SU-DHL-6 (cell line): ENCODE data around the gene RNF225.

Experiments
- H2AFZ ChIP-seq: fragments of 200-600 bp; sonication (generic); 2 replicates; pipeline ENCODE4 v1.6.1; 2014; ENCODE audit warnings: low read depth, mild to moderate bottlenecking, moderate library complexity, mixed read lengths, antibody characterized with exemption, low read length; ENCODE audit not compliant: severe bottlenecking
- H3F3A ChIP-seq: fragments of 200-600 bp; shearing (Covaris generic); 2 replicates; pipeline ENCODE4 v1.6.0; 2016; ENCODE audit warnings: antibody characterized with exemption, mild to moderate bottlenecking; ENCODE audit not compliant: insufficient read depth
- H3K27ac ChIP-seq: fragments of 200-600 bp; sonication (generic); 2 replicates; pipeline ENCODE4 v1.5.1; 2016; ENCODE audit warnings: low read depth, mild to moderate bottlenecking, low read length, moderate library complexity, mixed read lengths
- H3K27me3 ChIP-seq: fragments of 200-600 bp; sonication (generic), shearing (Covaris generic); 2 replicates; pipeline ENCODE4 v1.6.0; 2014; ENCODE audit warnings: mild to moderate bottlenecking, low read length
- H3K36me3 ChIP-seq: fragments of 200-600 bp; sonication (generic); 2 replicates; pipeline ENCODE4 v1.6.1; 2014; ENCODE audit warnings: mild to moderate bottlenecking, low read length, mixed read lengths
- H3K4me2 ChIP-seq: fragments of 300-600, 200-600 bp; shearing (Covaris generic), sonication (generic); 2 replicates; pipeline ENCODE4 v1.6.0; 2014; ENCODE audit warnings: low read length, low read depth, mild to moderate bottlenecking; ENCODE audit not compliant: poor library complexity, severe bottlenecking
- H3K4me3 ChIP-seq: fragments of 200-600 bp; sonication (generic); 2 replicates; pipeline ENCODE4 v1.5.1; 2014; ENCODE audit warnings: antibody characterized with exemption, low read length, mild to moderate bottlenecking, mixed read lengths; ENCODE audit not compliant: insufficient read depth, poor library complexity, severe bottlenecking
- H3K79me2 ChIP-seq: fragments of 200-600 bp; sonication (generic); 2 replicates; pipeline ENCODE4 v1.6.1; 2014; ENCODE audit warnings: mild to moderate bottlenecking, low read length, moderate library complexity; ENCODE audit not compliant: insufficient read depth
- H3K9ac ChIP-seq: fragments of 200-600 bp; sonication (generic); 2 replicates; pipeline ENCODE4 v1.7.0; 2014; ENCODE audit warnings: mild to moderate bottlenecking, low read length
- H3K9me2 ChIP-seq: fragments of 200-600 bp; sonication (generic); replicated peaks from 2 replicates; pipeline ENCODE4 v1.6.1; 2014; ENCODE audit warnings: low read length; ENCODE audit not compliant: insufficient read depth
- H3K9me3 ChIP-seq: fragments of 200-600 bp; sonication (generic); 2 replicates; pipeline ENCODE4 v1.6.1; 2014; ENCODE audit warnings: low read length, mixed read lengths; ENCODE audit not compliant: insufficient read depth
- H4K20me1 ChIP-seq: fragments of 200-600 bp; sonication (generic); 2 replicates; pipeline ENCODE4 v1.6.1; 2014; ENCODE audit warnings: low read depth, mild to moderate bottlenecking, antibody characterized with exemption, low read length, moderate library complexity, mixed read lengths
- CTCF ChIP-seq: fragments of 200-600 bp; sonication (generic); IDR thresholded peaks from one replicate; pipeline ENCODE4 v1.5.1; 2017; ENCODE audit warnings: antibody characterized with exemption, mild to moderate bottlenecking, low read length, moderate library complexity; ENCODE audit not compliant: insufficient read depth, poor library complexity, severe bottlenecking
- EZH2phosphoT487 ChIP-seq: fragments of 200-600 bp; sonication (generic), shearing (Covaris generic); conservative IDR thresholded peaks from 2 replicates; pipeline ENCODE4 v1.6.1; 2018; ENCODE audit warnings: mild to moderate bottlenecking, antibody characterized with exemption, low read length, moderate library complexity, mixed read lengths

The RNF225 gene

GRCh38 chr19:58350001-58350861 is 45.2 kb upstream of the RNF225 start:
- Histone ChIP-seq H3K4me3 (no peak overlapping the region), H3K27me3 (no peaks in the 10 kb centered on the region), H3K4me2 (peak overlapping the region; percentile 29), H3K27ac (no peak overlapping the region), H4K20me1 (no peaks in the 10 kb centered on the region), H3K9me2 (no peaks in the 10 kb centered on the region), H3K36me3 (no peaks in the 10 kb centered on the region), H2AFZ (no peak overlapping the region), H3K9ac (no peak overlapping the region), H3K79me2 (no peaks in the 10 kb centered on the region), H3F3A (no peaks in the 10 kb centered on the region), H3K9me3 (no peaks in the 10 kb centered on the region)
- TF ChIP-seq CTCF (no peak), EZH2phosphoT487 (no peak)

- Histone ChIP-seq H3F3A (no peaks in the 10 kb centered on the region), H3K9me2 (no peaks in the 10 kb centered on the region), H3K4me2 (no peak overlapping the region), H3K9me3 (no peaks in the 10 kb centered on the region), H3K4me3 (no peak overlapping the region), H3K36me3 (no peaks in the 10 kb centered on the region), H2AFZ (no peak overlapping the region), H3K79me2 (no peaks in the 10 kb centered on the region), H3K27me3 (no peaks in the 10 kb centered on the region), H3K9ac (no peak overlapping the region), H3K27ac (no peak overlapping the region), H4K20me1 (no peaks in the 10 kb centered on the region)
- TF ChIP-seq EZH2phosphoT487 = no peak
- no peak for TF ChIP-seq CTCF
Measured at GRCh38 chr19:58350871-58351557, 44.4 kb upstream of the RNF225 start.

- no peaks in the 10 kb centered on the region for H3K27me3 ChIP-seq
- H2AFZ ChIP-seq = no peak overlapping the region
- H3K36me3 ChIP-seq = no peaks in the 10 kb centered on the region
- no peaks in the 10 kb centered on the region for H3K9me2 ChIP-seq
- no peak overlapping the region for H3K9ac ChIP-seq
- TF ChIP-seq CTCF = no peak
- TF ChIP-seq EZH2phosphoT487 = no peak
- H3K4me2 ChIP-seq = no peak overlapping the region
- no peaks in the 10 kb centered on the region for H4K20me1 ChIP-seq
- H3K27ac ChIP-seq = no peak overlapping the region
- H3K4me3 ChIP-seq = no peak overlapping the region
- H3K9me3 ChIP-seq = no peaks in the 10 kb centered on the region
- no peaks in the 10 kb centered on the region for H3F3A ChIP-seq
- no peaks in the 10 kb centered on the region for H3K79me2 ChIP-seq
Measured at GRCh38 chr19:58351558-58351878, 43.9 kb upstream of the RNF225 start.
